ENCODE data around the gene SLC27A2. TPM values are rescaled to one million over a fixed set of nuclear protein-coding genes. Genes with fewer than 3 reads are reported as not detected.
"Not testable (repeated sequence)": the region's sequence is repeated elsewhere in the genome, so short reads cannot be mapped to it uniquely, and the experiment has no call there.

The SLC27A2 gene
- total RNA-seq, 1 experiment from 2014 or later = not detected

GRCh38 chr15:50163719-50164410 is 18.1 kb upstream of the SLC27A2 start:
- no peak for DNase-seq (ENCODE audit: low spot score)

- no peak for DNase-seq (ENCODE audit: low spot score)
Observed at GRCh38 chr15:50164458-50164857, 17.5 kb upstream of the SLC27A2 start.

GRCh38 chr15:50166216-50166615 is 15.8 kb upstream of the SLC27A2 start:
- DNase-seq (ENCODE audit: low spot score) = peak; percentile 86

GRCh38 chr15:50167110-50167509 is 14.9 kb upstream of the SLC27A2 start:
- DNase-seq (ENCODE audit: low spot score) = no peak

- DNase-seq (ENCODE audit: low spot score) = no peak
Observed at GRCh38 chr15:50168379-50168778, 13.6 kb upstream of the SLC27A2 start.

- DNase-seq (ENCODE audit: low spot score) = no peak
Observed at GRCh38 chr15:50168783-50169411, 13.1 kb upstream of the SLC27A2 start.

GRCh38 chr15:50172360-50172895 is 9.6 kb upstream of the SLC27A2 start:
- not testable (repeated sequence) for DNase-seq (ENCODE audit: low spot score)

GRCh38 chr15:50176869-50177268 is 5.1 kb upstream of the SLC27A2 start:
- DNase-seq (ENCODE audit: low spot score) = no peak

- no peak for DNase-seq (ENCODE audit: low spot score)
Observed at GRCh38 chr15:50180091-50180490, 1.9 kb upstream of the SLC27A2 start.

- no peak for DNase-seq (ENCODE audit: low spot score)
Observed at GRCh38 chr15:50180582-50180981, 1.4 kb upstream of the SLC27A2 start.

- no peak for DNase-seq (ENCODE audit: low spot score)
Observed at GRCh38 chr15:50181201-50181968, 611 bp upstream of the SLC27A2 start.

- no peak for DNase-seq (ENCODE audit: low spot score)
Observed at GRCh38 chr15:50182219-50183013, 420 bp downstream of the SLC27A2 start.

- DNase-seq (ENCODE audit: low spot score) = no peak
Observed at GRCh38 chr15:50183112-50183794, 1.3 kb downstream of the SLC27A2 start.

- DNase-seq (ENCODE audit: low spot score) = no peak
Observed at GRCh38 chr15:50184863-50185504, 3.0 kb downstream of the SLC27A2 start.

GRCh38 chr15:50186090-50186489 is 4.1 kb downstream of the SLC27A2 start:
- no peak for DNase-seq (ENCODE audit: low spot score)

GRCh38 chr15:50186752-50187151 is 4.8 kb downstream of the SLC27A2 start:
- no peak for DNase-seq (ENCODE audit: low spot score)

- no peak for DNase-seq (ENCODE audit: low spot score)
Observed at GRCh38 chr15:50187525-50187924, 5.5 kb downstream of the SLC27A2 start.

- no peak for DNase-seq (ENCODE audit: low spot score)
Observed at GRCh38 chr15:50187997-50188396, 6.0 kb downstream of the SLC27A2 start.

- not testable (repeated sequence) for DNase-seq (ENCODE audit: low spot score)
Observed at GRCh38 chr15:50188793-50189192, 6.8 kb downstream of the SLC27A2 start.

GRCh38 chr15:50189633-50190032 is 7.6 kb downstream of the SLC27A2 start:
- DNase-seq (ENCODE audit: low spot score) = no peak

- DNase-seq (ENCODE audit: low spot score) = no peak
Observed at GRCh38 chr15:50190166-50190570, 8.2 kb downstream of the SLC27A2 start.

Data from A172 (cell line).